Breast epithelium (tissue), 4 donors: ENCODE results near the gene PHC2. TPM values are rescaled to one million over a fixed set of nuclear protein-coding genes. Genes with fewer than 3 reads are reported as not detected.

Experiments
- DNase-seq, 2 donors: peaks; one replicate each; pipeline ENCODE4 v3.0.0-alpha.2; 2019; ENCODE audit warnings: low spot score in 2 of 2
- H3K27ac ChIP-seq, 2 donors: fragments of 200-600 bp; sonication (generic) in 1 of 2; one replicate each; pipeline ENCODE4 v1.5.1; 2016 to 2019; ENCODE audit warnings: mild to moderate bottlenecking in 1 of 2
- H3K27me3 ChIP-seq, 2 donors: fragments of 200-600 bp; sonication (generic) in 1 of 2; one replicate each; pipeline versions ENCODE4 v1.5.1 to v1.6.0; 2017 to 2019; ENCODE audit warnings: control low read depth in 1 of 2, mild to moderate bottlenecking in 1 of 2
- H3K36me3 ChIP-seq: fragments of 200-600 bp; one replicate; pipeline ENCODE4 v1.5.1; 2019
- H3K4me1 ChIP-seq, 2 donors: fragments of 200-600 bp; sonication (generic); one replicate each; pipeline ENCODE4 v1.5.1; 2016 to 2019; ENCODE audit warnings: control low read depth in 1 of 2
- H3K4me3 ChIP-seq, 3 donors: fragments of 200-600 bp; sonication (generic); 1 replicate in 2 of 3; 2 replicates in 1 of 3; pipeline ENCODE4 v1.5.1; 2016 to 2019; ENCODE audit warnings: mild to moderate bottlenecking in 3 of 3, moderate library complexity in 2 of 3
- H3K9me3 ChIP-seq, 2 donors: fragments of 200-600 bp; sonication (generic) in 1 of 2; one replicate each; pipeline ENCODE4 v1.5.1; 2016 to 2019; ENCODE audit warnings: control low read depth in 1 of 2
- POLR2A ChIP-seq: fragments of 450-650 bp; IDR thresholded peaks from one replicate; pipeline ENCODE4 v1.6.1; 2016; ENCODE audit warnings: antibody characterized with exemption, mild to moderate bottlenecking, moderate library complexity
- POLR2AphosphoS5 ChIP-seq, 3 donors: sonication (generic); formaldehyde crosslinking; IDR thresholded peaks; one replicate each; pipeline ENCODE4 v1.6.1; 2017; ENCODE audit warnings: antibody characterized with exemption in 3 of 3
- intact Hi-C: fragments of 100-400 bp; cut with DNase I; formaldehyde crosslinking; loops from one replicate; pipeline ENCODE4 v1.15.1; 2023; ENCODE audit warnings: low total_unique reads
- total RNA-seq, 3 donors: library from RNA; depleted of rRNA; stranded (reverse); fragments of >200 nt; gene quantifications; one replicate each; pipeline ENCODE4 v1.1.0, GENCODE V29; 2016
- TF ChIP-seq, protein P1 (sequence below), 3 donors: fragments of 450-650 bp; IDR thresholded peaks; one replicate each; pipeline ENCODE4 v1.5.1; 2016 to 2017; ENCODE audit warnings: antibody characterized with exemption in 3 of 3, mild to moderate bottlenecking in 3 of 3, moderate library complexity in 3 of 3

PHC2 gene
- total RNA-seq, 3 donors from 2014 or later, result 103 to 214 (median 134) TPM

DNA sequence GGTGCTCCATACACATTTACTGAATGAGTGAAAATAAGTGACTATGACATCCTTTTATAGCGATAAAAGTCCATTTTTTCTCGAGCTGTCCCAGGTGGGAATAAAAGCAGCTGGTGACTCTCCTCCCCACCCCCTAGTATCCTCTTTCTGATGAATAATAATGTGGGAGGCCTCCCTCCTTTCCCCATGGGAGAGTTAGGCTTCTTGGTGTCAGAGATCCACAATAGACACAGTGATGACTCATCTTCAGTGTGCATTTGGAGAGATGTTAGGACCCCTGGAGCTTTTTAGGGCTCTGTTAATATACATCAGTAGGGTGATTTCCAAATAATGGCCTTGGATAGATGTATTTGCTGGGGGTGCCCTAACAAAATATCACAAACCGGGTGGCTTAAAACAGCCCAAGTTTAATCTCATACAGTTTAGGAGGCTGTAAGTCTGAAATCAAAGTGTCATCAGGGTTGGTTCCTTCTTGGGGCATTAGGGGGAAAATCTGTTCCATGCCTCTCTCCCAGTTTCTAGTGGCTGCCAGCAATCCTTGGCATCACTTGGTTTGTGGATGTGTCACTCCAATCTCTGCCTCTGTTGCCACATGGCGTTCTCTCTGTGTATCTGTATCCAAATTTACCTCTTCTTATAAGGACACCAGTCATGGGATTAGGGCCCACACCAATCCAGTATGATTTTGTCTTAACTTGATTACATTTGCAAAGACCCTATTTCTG, 4.4 kb upstream of the PHC2 start:
- Histone ChIP-seq H3K27me3 (no peaks in the 10 kb centered on the region), H3K4me3 (no peak overlapping the region), H3K9me3 (no peaks in the 10 kb centered on the region), H3K36me3 (no peaks in the 10 kb centered on the region), H3K27ac (peak overlapping the region in 1 of 2 donors; percentile 72), H3K4me1 (no peaks in the 10 kb centered on the region)
- no peak for TF ChIP-seq POLR2AphosphoS5 (IDR thresholded peaks at IDR 0.05)
- TF ChIP-seq, protein P1, sequence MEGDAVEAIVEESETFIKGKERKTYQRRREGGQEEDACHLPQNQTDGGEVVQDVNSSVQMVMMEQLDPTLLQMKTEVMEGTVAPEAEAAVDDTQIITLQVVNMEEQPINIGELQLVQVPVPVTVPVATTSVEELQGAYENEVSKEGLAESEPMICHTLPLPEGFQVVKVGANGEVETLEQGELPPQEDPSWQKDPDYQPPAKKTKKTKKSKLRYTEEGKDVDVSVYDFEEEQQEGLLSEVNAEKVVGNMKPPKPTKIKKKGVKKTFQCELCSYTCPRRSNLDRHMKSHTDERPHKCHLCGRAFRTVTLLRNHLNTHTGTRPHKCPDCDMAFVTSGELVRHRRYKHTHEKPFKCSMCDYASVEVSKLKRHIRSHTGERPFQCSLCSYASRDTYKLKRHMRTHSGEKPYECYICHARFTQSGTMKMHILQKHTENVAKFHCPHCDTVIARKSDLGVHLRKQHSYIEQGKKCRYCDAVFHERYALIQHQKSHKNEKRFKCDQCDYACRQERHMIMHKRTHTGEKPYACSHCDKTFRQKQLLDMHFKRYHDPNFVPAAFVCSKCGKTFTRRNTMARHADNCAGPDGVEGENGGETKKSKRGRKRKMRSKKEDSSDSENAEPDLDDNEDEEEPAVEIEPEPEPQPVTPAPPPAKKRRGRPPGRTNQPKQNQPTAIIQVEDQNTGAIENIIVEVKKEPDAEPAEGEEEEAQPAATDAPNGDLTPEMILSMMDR (IDR thresholded peaks at IDR 0.05), result no peak
- no peak for TF ChIP-seq POLR2A
- DNase-seq, result no peak
- intact Hi-C loops, result no loop called here

DNA sequence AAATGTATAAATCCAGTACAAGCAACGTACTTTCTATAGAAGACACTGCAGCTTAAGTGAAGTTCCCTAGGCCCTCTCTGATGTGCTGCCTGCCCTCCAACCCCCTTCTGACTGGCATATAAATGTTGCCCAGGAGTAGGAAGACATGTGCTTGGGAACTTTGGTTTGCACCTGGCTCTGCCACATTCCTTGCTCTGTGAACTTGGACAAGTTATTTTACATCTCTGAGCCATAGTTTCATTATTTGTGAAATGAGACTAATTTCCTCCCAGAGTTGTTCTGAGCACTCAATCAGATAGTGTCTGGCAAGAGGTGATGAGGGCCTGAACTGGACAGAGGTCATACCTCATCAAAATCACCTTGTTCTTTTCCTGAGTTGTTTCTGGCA, 3.5 kb upstream of the PHC2 start:
- intact Hi-C loops, result no loop called here
- Histone ChIP-seq H3K27me3 (no peaks in the 10 kb centered on the region), H3K27ac (peak overlapping the region; percentile 6 to 72), H3K9me3 (no peaks in the 10 kb centered on the region), H3K4me3 (no peak overlapping the region), H3K36me3 (no peaks in the 10 kb centered on the region), H3K4me1 (no peaks in the 10 kb centered on the region)
- no peak for TF ChIP-seq POLR2A
- TF ChIP-seq, protein P1 (IDR thresholded peaks at IDR 0.05), result no peak
- no peak for TF ChIP-seq POLR2AphosphoS5 (IDR thresholded peaks at IDR 0.05)
- no peak for DNase-seq

DNA sequence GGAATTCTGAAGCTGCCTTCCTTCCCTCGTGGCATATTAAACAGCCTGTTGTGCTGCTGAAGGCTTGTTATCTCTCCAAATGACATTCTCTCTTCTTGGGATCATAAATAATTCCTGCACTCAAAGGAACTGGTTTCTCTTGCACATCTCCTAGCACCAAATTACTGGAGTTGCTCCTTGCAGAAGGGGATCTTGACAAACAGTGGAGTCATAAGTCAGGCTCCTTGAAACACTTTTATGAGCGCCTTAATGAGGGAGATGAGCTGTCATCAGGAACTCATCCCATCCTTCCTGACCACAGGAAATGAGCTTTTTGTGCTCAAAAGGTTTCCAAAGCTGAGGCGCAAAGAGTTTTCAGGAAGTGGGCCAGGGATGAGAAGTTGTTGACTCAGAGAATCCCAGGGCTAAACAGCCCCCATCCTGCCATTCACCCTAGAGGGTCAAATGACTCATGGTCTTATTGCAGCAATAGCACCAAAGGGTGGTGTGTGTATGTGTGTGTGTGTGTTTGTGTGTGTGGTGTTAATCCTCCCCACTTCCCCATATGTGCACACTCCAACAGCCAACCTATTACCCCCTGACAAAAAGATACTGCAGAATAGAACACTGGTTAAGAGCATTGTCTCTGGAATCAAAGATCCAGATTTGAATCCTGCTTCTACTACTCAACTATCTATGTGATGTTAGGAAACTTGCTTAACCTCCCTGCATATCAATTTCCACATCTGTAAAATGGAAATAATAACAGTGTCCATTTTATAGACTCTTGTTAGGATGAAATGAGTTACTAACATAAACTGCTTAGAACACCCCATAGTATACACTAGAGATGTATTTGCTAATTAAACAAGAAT, 2.8 kb upstream of the PHC2 start:
- intact Hi-C loops, result no loop called here
- no peaks in the 10 kb centered on the region for H3K4me1 ChIP-seq
- H3K27me3 ChIP-seq, result no peaks in the 10 kb centered on the region
- H3K4me3 ChIP-seq, result no peak overlapping the region
- no peaks in the 10 kb centered on the region for H3K9me3 ChIP-seq
- peak in 1 of 2 donors; percentile 45 for DNase-seq
- peak overlapping the region; percentile 6 to 72 for H3K27ac ChIP-seq
- H3K36me3 ChIP-seq, result no peaks in the 10 kb centered on the region
- TF ChIP-seq POLR2AphosphoS5 (IDR thresholded peaks at IDR 0.05) (peak; percentile 56 to 86 (median 77)), POLR2A (no peak)

DNA sequence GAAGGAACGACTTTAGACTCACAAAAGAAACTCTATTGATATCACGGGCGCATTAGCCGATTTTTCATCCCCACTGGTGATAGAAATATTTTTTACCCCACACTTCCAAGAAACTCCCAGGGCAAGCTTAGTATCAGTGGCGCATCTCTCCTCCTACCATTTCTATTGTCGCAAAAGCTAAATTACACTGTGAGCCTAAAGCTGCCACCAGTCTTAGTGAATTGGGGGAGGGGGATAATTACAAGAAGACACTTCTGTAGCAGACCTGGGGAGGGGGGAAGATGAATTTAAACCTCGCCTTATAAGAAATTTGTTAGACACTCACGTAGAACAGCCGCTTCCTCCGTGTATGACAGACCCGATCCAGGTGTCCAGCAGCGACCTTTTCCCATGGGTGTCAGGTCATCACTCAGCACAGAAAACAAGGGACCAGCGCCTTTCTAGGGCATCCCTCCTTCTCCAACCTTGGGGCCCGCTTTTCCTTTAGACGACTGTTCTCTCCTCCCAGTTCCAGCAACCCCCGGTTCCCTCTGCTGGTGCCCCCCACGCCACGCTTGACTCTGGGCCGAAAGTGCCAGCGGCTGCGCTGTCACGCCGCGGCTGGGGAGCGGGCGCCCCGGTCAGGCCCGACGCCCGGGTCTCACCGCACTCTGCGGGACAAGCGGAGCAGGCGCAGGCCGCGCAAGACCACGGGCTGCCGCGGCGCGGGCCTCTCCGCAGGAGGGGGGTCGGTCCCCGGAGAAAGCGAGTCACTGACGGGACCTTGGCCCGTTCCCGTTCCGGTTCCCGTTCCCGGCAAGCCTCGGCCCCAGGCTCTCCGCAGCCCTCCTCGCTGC, 821 bp downstream of the PHC2 start:
- H3K36me3 ChIP-seq, result no peaks in the 10 kb centered on the region
- peak overlapping the region; percentile 74 to 90 for H3K27ac ChIP-seq
- no peak for TF ChIP-seq POLR2A
- TF ChIP-seq, protein P1 (IDR thresholded peaks at IDR 0.05), result no peak
- peak in 1 of 3 donors; percentile 14 for TF ChIP-seq POLR2AphosphoS5 (IDR thresholded peaks at IDR 0.05)
- no peaks in the 10 kb centered on the region for H3K9me3 ChIP-seq
- no peaks in the 10 kb centered on the region for H3K27me3 ChIP-seq
- intact Hi-C loops, result no loop called here
- peak overlapping the region; percentile 62 to 89 (median 78) for H3K4me3 ChIP-seq
- no peak for DNase-seq
- no peaks in the 10 kb centered on the region for H3K4me1 ChIP-seq

DNA sequence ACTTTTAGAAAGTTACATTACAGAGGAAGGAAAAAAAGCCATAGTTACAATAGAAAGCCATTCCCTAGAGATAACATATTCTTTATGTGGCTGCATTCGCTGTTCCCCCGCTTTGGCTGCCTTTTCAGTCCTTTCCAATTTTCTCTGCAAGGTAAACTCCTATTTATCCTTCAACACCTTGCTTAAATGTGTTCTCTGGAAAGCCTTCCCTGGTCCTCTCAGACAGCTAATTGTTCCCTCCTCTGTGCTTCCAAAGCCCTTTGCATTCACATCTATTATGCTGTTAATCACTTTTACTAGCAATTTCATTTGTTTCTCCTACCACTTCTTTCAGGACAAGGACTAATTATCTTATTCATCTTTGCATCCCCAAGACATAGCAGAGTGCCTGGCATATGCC, 1.6 kb downstream of the PHC2 start:
- Histone ChIP-seq H3K27ac (no peak overlapping the region), H3K4me1 (no peaks in the 10 kb centered on the region), H3K4me3 (no peak overlapping the region), H3K9me3 (no peaks in the 10 kb centered on the region), H3K27me3 (no peaks in the 10 kb centered on the region), H3K36me3 (no peaks in the 10 kb centered on the region)
- no peak for DNase-seq
- TF ChIP-seq, protein P1 (IDR thresholded peaks at IDR 0.05), result no peak
- TF ChIP-seq POLR2A (no peak), POLR2AphosphoS5 (IDR thresholded peaks at IDR 0.05) (no peak)
- intact Hi-C loops, result no loop called here
